BE2C (cell line): ENCODE results near the gene DDX21.

Experiments
- DNase-seq: peaks from one replicate; pipeline ENCODE4 v3.0.0-alpha.2; 2020
- H3K27me3 ChIP-seq: fragments of 250-450 bp; sonication (Bioruptor Pico); 2 replicates; pipeline ENCODE4 v1.5.1; 2020; ENCODE audit warnings: mild to moderate bottlenecking
- H3K36me3 ChIP-seq: fragments of 250-450 bp; sonication (Bioruptor Pico); 2 replicates; pipeline ENCODE4 v1.5.1; 2020; ENCODE audit warnings: mild to moderate bottlenecking
- H3K4me1 ChIP-seq: fragments of 250-450 bp; sonication (Bioruptor Pico); 2 replicates; pipeline ENCODE4 v1.5.1; 2020
- H3K4me3 ChIP-seq: 2 replicates; pipeline ENCODE4 v1.5.1; 2011; ENCODE audit warnings: low read depth, low read length
- H3K9me3 ChIP-seq: fragments of 250-450 bp; sonication (Bioruptor Pico); 2 replicates; pipeline ENCODE4 v1.5.1; 2020
- CTCF ChIP-seq: IDR thresholded peaks from 2 replicates; pipeline ENCODE4 v1.5.1; 2012; ENCODE audit warnings: mild to moderate bottlenecking, low read depth, low read length

The DDX21 gene

GRCh38 chr10:69014171-69014570, 58.2 kb downstream of the DDX21 start:
- H3K9me3 ChIP-seq = no peaks in the 10 kb centered on the region
- H3K4me1 ChIP-seq = no peaks in the 10 kb centered on the region
- TF ChIP-seq CTCF = no peak
- no peak for DNase-seq
- peaks cover 7% of the 10 kb centered on the region for H3K36me3 ChIP-seq
- no peak overlapping the region for H3K4me3 ChIP-seq
- H3K27me3 ChIP-seq = no peaks in the 10 kb centered on the region

DNA sequence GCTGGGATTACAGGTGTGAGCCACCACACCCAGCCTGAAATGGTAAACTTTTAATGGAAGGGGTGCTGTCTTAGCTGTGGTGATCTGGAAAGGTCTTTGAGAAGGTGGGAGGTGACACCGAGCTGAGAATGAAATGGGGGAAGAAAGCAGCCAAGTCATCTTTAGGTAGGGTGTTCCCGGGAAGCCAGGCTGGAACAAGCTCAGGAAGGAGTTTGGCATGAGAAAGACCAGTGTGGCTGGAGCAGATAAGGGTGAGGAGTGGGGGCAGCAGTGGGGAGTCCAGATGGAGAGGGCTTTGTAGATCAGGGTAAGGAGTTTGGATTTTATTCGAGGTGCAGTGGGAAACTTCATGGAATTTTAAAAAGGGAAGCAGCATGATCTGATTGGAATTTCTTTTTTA, 62.6 kb downstream of the DDX21 start:
- no peaks in the 10 kb centered on the region for H3K9me3 ChIP-seq
- no peaks in the 10 kb centered on the region for H3K4me1 ChIP-seq
- no peak for DNase-seq
- no peak for TF ChIP-seq CTCF
- H3K36me3 ChIP-seq = peaks cover 5% of the 10 kb centered on the region; the same call in 1 of the 2 replicates
- H3K4me3 ChIP-seq = no peak overlapping the region
- H3K27me3 ChIP-seq = no peaks in the 10 kb centered on the region

- no peak for TF ChIP-seq CTCF
- Histone ChIP-seq H3K4me3 (no peak overlapping the region), H3K36me3 (no peaks in the 10 kb centered on the region), H3K4me1 (no peaks in the 10 kb centered on the region), H3K9me3 (no peaks in the 10 kb centered on the region), H3K27me3 (no peaks in the 10 kb centered on the region)
- DNase-seq = no peak
Observed at GRCh38 chr10:69022611-69023010, 66.6 kb downstream of the DDX21 start.

DNA sequence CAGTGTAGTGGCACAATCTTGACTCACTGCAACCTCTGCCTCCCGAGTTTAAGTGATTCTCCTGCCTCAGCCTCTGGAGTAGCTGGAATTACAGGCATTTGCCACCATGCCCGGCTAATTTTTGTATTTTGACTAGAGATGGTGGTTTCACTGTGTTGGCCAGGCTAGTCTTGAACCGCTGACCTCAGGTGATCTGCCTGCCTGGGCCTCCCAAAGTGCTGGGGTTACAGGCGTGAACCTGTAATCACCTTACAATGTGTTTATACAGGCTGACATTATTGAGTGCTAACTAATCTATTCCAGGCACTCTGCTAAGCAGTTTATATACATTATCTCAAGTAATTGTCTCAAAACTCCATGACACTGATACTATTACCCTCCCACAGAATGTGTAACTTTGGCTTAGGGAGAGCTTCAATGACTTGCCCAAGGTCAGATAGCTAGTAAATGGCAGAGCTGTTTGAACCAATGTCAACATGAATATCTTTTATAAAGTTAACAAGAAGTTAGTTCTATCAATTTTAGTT, 69.5 kb downstream of the DDX21 start:
- no peaks in the 10 kb centered on the region for H3K27me3 ChIP-seq
- no peak overlapping the region for H3K4me3 ChIP-seq
- H3K4me1 ChIP-seq = no peaks in the 10 kb centered on the region
- TF ChIP-seq CTCF = no peak
- H3K9me3 ChIP-seq = no peaks in the 10 kb centered on the region
- H3K36me3 ChIP-seq = no peaks in the 10 kb centered on the region
- no peak for DNase-seq

DNA sequence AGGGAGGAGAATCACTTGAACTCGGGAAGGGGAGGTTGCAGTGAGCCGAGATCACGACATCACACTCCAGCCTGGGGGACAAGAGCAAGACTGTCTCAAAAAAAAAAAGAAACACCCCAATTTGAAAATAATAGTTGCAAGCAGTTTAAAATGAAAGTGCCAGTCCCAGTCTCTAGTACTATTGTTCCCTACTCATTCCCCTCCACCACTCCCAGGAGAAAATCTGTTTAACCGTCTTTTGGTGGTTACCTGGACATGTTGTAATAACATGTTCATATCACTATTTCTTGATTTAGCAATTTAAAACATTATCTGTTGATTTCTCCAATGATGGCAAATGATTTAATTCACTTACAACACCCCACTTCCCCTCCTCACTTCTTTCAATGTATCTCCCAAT, 77.3 kb downstream of the DDX21 start:
- H3K4me1 ChIP-seq = no peaks in the 10 kb centered on the region
- H3K4me3 ChIP-seq = no peak overlapping the region
- H3K9me3 ChIP-seq = no peaks in the 10 kb centered on the region
- TF ChIP-seq CTCF = no peak
- H3K27me3 ChIP-seq = no peaks in the 10 kb centered on the region
- no peaks in the 10 kb centered on the region for H3K36me3 ChIP-seq
- DNase-seq = no peak
